Fibroblast of lung (primary cell): ENCODE results near the gene AIMP2. TPM values are rescaled to one million over a fixed set of nuclear protein-coding genes. Genes with fewer than 3 reads are reported as not detected.

Experiments
- DNase-seq, 2 donors: peaks; one replicate each; pipeline versions ENCODE4 v3.0.0 to v3.0.0-alpha.2; 2010; ENCODE audit warnings: low read depth in 2 of 2
- H2AFZ ChIP-seq: 2 replicates; pipeline ENCODE4 v1.5.1; 2012; ENCODE audit warnings: low read length, control low read depth, inconsistent platforms
- H3K27ac ChIP-seq: 2 replicates; pipeline ENCODE4 v1.5.1; 2011; ENCODE audit warnings: low read length, control low read depth; ENCODE audit not compliant: insufficient read depth
- H3K27me3 ChIP-seq: 2 replicates; pipeline ENCODE4 v1.5.1; 2011; ENCODE audit warnings: mild to moderate bottlenecking, low read length; ENCODE audit not compliant: control insufficient read depth, insufficient read depth
- H3K36me3 ChIP-seq: 2 replicates; pipeline ENCODE4 v1.5.1; 2011; ENCODE audit warnings: low read length; ENCODE audit not compliant: control insufficient read depth, insufficient read depth
- H3K4me1 ChIP-seq: 2 replicates; pipeline ENCODE4 v1.5.1; 2011; ENCODE audit warnings: low read length; ENCODE audit not compliant: control insufficient read depth, insufficient read depth; ENCODE audit errors: extremely low read depth
- H3K4me2 ChIP-seq: 2 replicates; pipeline ENCODE4 v1.5.1; 2011; ENCODE audit warnings: low read length, control low read depth; ENCODE audit not compliant: insufficient read depth; ENCODE audit errors: extremely low read depth
- H3K4me3 ChIP-seq, 4 experiments: fragments of 200-600 bp in 1 of 4; sonication (generic) in 1 of 4; replicated peaks in 1 of 4; 2 replicates each; pipeline ENCODE4 v1.5.1; 2011 to 2016; ENCODE audit warnings: low read length in 4 of 4, low read depth in 3 of 4, mild to moderate bottlenecking in 3 of 4, control low read depth in 2 of 4, inconsistent platforms in 1 of 4, mixed read lengths in 1 of 4; ENCODE audit not compliant: insufficient read depth in 1 of 4; ENCODE audit errors: control extremely low read depth in 1 of 4
- H3K79me2 ChIP-seq: 2 replicates; pipeline ENCODE4 v1.5.1; 2012; ENCODE audit warnings: mild to moderate bottlenecking, low read length, inconsistent platforms; ENCODE audit not compliant: control insufficient read depth, insufficient read depth
- H3K9ac ChIP-seq: 2 replicates; pipeline ENCODE4 v1.5.1; 2011; ENCODE audit warnings: mild to moderate bottlenecking, low read length, control low read depth; ENCODE audit not compliant: insufficient read depth
- H3K9me3 ChIP-seq: 2 replicates; pipeline ENCODE4 v1.5.1; 2012; ENCODE audit warnings: low read depth, low read length; ENCODE audit not compliant: control insufficient read depth, insufficient read depth
- H4K20me1 ChIP-seq: 2 replicates; pipeline ENCODE4 v1.5.1; 2011; ENCODE audit warnings: low read length; ENCODE audit not compliant: control insufficient read depth, insufficient read depth; ENCODE audit errors: extremely low read depth
- EZH2 ChIP-seq: IDR thresholded peaks from 2 replicates; pipeline ENCODE4 v1.5.1; 2012; ENCODE audit warnings: low read length, control low read depth, mild to moderate bottlenecking; ENCODE audit errors: missing control alignments
- polyA plus RNA-seq, 2 donors: library from polyadenylated mRNA; depleted of rRNA in 1 of 2; stranded (reverse) in 1 of 2; unstranded in 1 of 2; fragments of >200 nt; gene quantifications; 2 replicates each; pipeline ENCODE4 v1.2.1, GENCODE V29; 2011 to 2012; ENCODE audit warnings: missing spikeins in 1 of 2
- total RNA-seq: library from RNA; depleted of rRNA; stranded (reverse); fragments of >200 nt; gene quantifications from 2 replicates; pipeline ENCODE4 v1.2.1, GENCODE V29; 2014
- TF ChIP-seq, protein P1 (sequence below), 2 donors: IDR thresholded peaks in 1 of 2; conservative IDR thresholded peaks in 1 of 2; 1 replicate in 1 of 2; 2 replicates in 1 of 2; pipeline ENCODE4 v1.5.1; 2011 to 2012; ENCODE audit warnings: low read length in 2 of 2, control low read depth in 1 of 2, inconsistent platforms in 1 of 2, low read depth in 1 of 2, mild to moderate bottlenecking in 1 of 2

AIMP2 gene
- total and polyA plus RNA-seq, 2 donors (not counting 1 experiment from before 2014, with no cell fraction given): 41.9 to 47.4 TPM

DNA sequence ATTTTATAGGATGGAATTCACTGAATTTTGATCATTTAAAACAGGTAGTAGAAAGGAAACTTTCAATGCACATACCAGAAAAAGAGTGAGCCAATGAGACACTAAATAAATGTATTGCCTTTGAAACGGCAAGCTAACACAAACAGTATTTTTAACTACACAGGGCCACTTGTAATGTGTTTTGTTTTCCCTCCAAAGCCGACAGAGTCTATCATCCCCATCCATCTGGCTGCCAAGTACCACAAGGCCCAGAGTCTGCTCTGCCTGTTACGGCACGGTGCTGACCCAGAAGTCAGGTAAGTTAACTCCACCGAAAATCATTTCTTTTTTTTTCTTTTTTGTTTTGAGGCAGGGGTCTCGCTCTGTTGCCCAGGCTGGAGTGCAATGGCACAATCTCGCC, 23.6 kb downstream of the AIMP2 start:
- Histone ChIP-seq H2AFZ (no peak overlapping the region), H3K36me3 (peaks cover 8% of the 10 kb centered on the region)

DNA sequence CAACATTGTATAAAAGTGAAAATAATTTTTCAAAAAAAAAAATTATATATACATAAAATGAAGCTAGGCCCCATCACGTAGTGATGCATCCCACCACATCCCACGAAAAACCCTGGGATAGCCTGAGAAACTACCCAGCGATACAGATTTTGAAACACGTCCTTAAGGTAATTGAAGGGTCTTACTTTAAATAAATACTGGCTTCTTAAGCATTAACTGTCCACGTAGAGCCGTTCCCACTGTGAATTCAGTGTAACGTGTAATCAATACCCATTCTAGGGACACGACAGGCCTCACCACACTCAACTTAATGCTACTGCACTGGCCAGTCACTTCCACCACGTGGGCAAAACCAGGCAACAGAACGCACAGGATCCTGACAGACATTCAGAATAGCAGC, 26.1 kb downstream of the AIMP2 start:
- TF ChIP-seq, protein P1, sequence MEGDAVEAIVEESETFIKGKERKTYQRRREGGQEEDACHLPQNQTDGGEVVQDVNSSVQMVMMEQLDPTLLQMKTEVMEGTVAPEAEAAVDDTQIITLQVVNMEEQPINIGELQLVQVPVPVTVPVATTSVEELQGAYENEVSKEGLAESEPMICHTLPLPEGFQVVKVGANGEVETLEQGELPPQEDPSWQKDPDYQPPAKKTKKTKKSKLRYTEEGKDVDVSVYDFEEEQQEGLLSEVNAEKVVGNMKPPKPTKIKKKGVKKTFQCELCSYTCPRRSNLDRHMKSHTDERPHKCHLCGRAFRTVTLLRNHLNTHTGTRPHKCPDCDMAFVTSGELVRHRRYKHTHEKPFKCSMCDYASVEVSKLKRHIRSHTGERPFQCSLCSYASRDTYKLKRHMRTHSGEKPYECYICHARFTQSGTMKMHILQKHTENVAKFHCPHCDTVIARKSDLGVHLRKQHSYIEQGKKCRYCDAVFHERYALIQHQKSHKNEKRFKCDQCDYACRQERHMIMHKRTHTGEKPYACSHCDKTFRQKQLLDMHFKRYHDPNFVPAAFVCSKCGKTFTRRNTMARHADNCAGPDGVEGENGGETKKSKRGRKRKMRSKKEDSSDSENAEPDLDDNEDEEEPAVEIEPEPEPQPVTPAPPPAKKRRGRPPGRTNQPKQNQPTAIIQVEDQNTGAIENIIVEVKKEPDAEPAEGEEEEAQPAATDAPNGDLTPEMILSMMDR (conservative IDR thresholded peaks at IDR 0.05 in 1 of 2, IDR thresholded peaks at IDR 0.05 in 1 of 2; ENCODE audit: low read depth in 1 of 2, low read length in 2 of 2): no peak
- TF ChIP-seq EZH2: no peak
- Histone ChIP-seq H3K36me3 (peaks cover 10% of the 10 kb centered on the region), H3K27ac (no peak overlapping the region), H3K9me3 (no peaks in the 10 kb centered on the region), H3K4me1 (no peaks in the 10 kb centered on the region), H3K4me2 (no peak overlapping the region), H3K79me2 (no peaks in the 10 kb centered on the region), H3K4me3 (no peak overlapping the region), H3K9ac (no peak overlapping the region), H3K27me3 (no peaks in the 10 kb centered on the region), H4K20me1 (no peaks in the 10 kb centered on the region), H2AFZ (no peak overlapping the region)
- DNase-seq: no peak

More for the DNA sequence above, 23.6 kb downstream of the AIMP2 start:
- no peak for TF ChIP-seq EZH2
- TF ChIP-seq, protein P1 (conservative IDR thresholded peaks at IDR 0.05 in 1 of 2, IDR thresholded peaks at IDR 0.05 in 1 of 2; ENCODE audit: low read depth in 1 of 2, low read length in 2 of 2): no peak
- Histone ChIP-seq H3K27ac (no peak overlapping the region), H3K79me2 (no peaks in the 10 kb centered on the region), H4K20me1 (no peaks in the 10 kb centered on the region), H3K9me3 (no peaks in the 10 kb centered on the region), H3K4me3 (no peak overlapping the region), H3K9ac (no peak overlapping the region), H3K4me1 (no peaks in the 10 kb centered on the region), H3K27me3 (no peaks in the 10 kb centered on the region), H3K4me2 (no peak overlapping the region)
- DNase-seq: no peak

DNA sequence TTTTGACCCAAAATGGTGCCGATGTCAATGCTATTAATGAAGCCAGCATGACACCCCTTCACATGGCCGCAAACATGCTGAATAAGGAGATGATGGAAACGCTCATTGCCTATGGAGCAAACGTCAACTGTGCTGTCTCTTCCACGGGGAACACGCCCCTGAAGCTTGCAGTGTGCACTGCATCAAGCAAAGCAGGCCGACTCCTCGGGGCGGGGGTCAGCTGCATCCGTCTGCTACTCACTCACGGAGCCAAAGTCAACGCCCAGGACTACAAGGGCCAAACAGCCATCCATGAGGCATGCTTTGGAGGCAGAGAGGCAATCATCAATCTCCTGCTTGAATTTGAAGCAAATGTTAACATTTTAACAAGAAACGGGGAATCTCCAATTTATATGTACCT, 26.6 kb downstream of the AIMP2 start:
- Histone ChIP-seq H3K4me3 (no peak overlapping the region), H3K27ac (no peak overlapping the region), H3K4me2 (no peak overlapping the region), H3K9ac (no peak overlapping the region), H3K36me3 (peaks cover 10% of the 10 kb centered on the region), H2AFZ (no peak overlapping the region), H3K4me1 (no peaks in the 10 kb centered on the region), H3K79me2 (no peaks in the 10 kb centered on the region), H3K27me3 (no peaks in the 10 kb centered on the region), H4K20me1 (no peaks in the 10 kb centered on the region), H3K9me3 (no peaks in the 10 kb centered on the region)
- TF ChIP-seq, protein P1 (conservative IDR thresholded peaks at IDR 0.05 in 1 of 2, IDR thresholded peaks at IDR 0.05 in 1 of 2; ENCODE audit: low read depth in 1 of 2, low read length in 2 of 2): no peak
- no peak for TF ChIP-seq EZH2
- DNase-seq: no peak
